ENCODE data around the gene GATB.

- no peak for TF ChIP-seq CTCF (IDR thresholded peaks at IDR 0.05 in 8 of 11, conservative IDR thresholded peaks at IDR 0.05 in 3 of 11)
- no peak for TF ChIP-seq POLR2A (IDR thresholded peaks at IDR 0.05)
- no peak for TF ChIP-seq POLR2AphosphoS5 (IDR thresholded peaks at IDR 0.05)
Measured at GRCh38 chr4:151727365-151727764, 33.4 kb downstream of the GATB start.
